ENCODE data around the gene OPTN. TPM values are rescaled to one million over a fixed set of nuclear protein-coding genes. Genes with fewer than 3 reads are reported as not detected.

Gene OPTN
- total and polyA plus RNA-seq, 12 donors: 63.2 to 148 (median 92.5) TPM

DNA sequence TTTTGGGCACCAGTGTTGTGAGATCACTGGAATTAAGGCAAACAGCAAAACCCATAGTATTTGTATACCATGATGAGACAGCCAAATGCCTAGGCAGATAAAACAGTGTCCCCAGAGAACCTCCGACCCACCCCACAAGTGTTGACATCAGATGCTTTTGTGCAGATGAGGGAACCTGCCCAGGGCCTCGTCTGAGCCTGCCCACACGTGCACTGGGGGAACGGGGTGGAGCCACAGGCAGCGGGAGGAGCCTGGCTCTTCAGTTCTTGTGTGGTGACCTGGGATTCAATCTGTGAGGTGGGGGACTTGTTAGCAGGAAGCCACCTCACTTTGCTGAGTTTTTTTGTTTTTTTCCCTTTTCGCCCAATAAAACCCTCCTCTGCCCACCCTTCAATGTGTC lies 33.4 kb upstream of the OPTN start:
- Histone ChIP-seq H3K27ac (no peak overlapping the region), H3K4me3 (no peak overlapping the region), H3K4me1 (replicated peaks in 1 of 2) (no peaks in the 10 kb centered on the region), H3K36me3 (replicated peaks in 1 of 2) (no peaks in the 10 kb centered on the region), H3K27me3 (no peaks in the 10 kb centered on the region), H3K9me3 (replicated peaks in 1 of 3) (no peaks in the 10 kb centered on the region)
- no peak for DNase-seq
- intact Hi-C loops (cut with DNase I): no loop called here
- TF ChIP-seq POLR2A (IDR thresholded peaks at IDR 0.05): no peak
- TF ChIP-seq, protein P1, sequence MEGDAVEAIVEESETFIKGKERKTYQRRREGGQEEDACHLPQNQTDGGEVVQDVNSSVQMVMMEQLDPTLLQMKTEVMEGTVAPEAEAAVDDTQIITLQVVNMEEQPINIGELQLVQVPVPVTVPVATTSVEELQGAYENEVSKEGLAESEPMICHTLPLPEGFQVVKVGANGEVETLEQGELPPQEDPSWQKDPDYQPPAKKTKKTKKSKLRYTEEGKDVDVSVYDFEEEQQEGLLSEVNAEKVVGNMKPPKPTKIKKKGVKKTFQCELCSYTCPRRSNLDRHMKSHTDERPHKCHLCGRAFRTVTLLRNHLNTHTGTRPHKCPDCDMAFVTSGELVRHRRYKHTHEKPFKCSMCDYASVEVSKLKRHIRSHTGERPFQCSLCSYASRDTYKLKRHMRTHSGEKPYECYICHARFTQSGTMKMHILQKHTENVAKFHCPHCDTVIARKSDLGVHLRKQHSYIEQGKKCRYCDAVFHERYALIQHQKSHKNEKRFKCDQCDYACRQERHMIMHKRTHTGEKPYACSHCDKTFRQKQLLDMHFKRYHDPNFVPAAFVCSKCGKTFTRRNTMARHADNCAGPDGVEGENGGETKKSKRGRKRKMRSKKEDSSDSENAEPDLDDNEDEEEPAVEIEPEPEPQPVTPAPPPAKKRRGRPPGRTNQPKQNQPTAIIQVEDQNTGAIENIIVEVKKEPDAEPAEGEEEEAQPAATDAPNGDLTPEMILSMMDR (IDR thresholded peaks at IDR 0.05): no peak
- WGBS, 4 donors: 53 to 78% (median 71%) methylated on average over 6 of the region's 6 CpGs

DNA sequence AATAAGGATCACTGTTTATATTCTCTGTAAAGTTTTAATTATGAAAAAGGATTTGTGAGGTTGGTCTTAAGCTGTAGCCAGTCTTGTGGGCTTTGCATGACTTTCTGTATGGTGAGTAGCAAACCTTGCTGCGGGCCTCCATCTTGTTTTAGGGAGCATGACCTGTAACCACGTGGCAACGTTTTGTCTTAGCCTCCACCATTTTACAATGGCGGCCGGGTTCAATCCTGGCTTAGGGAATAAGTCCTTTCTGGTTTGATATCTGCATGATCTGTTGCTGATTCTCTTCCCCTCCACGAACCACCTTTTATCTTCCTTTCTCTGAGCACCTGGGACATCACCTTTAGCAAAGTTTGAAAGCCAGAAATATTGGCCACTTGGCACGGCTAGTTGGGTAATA lies 32.5 kb upstream of the OPTN start:
- Histone ChIP-seq H3K27me3 (no peaks in the 10 kb centered on the region), H3K27ac (no peak overlapping the region), H3K4me1 (replicated peaks in 1 of 2) (no peaks in the 10 kb centered on the region), H3K4me3 (no peak overlapping the region), H3K9me3 (replicated peaks in 1 of 3) (no peaks in the 10 kb centered on the region), H3K36me3 (replicated peaks in 1 of 2) (no peaks in the 10 kb centered on the region)
- TF ChIP-seq POLR2A (IDR thresholded peaks at IDR 0.05): no peak
- TF ChIP-seq, protein P1 (IDR thresholded peaks at IDR 0.05): no peak
- intact Hi-C loops (cut with DNase I): no loop called here
- WGBS, 4 donors: 76 to 92% (median 81%) methylated on average over 7 of the region's 7 CpGs
- DNase-seq: no peak

DNA sequence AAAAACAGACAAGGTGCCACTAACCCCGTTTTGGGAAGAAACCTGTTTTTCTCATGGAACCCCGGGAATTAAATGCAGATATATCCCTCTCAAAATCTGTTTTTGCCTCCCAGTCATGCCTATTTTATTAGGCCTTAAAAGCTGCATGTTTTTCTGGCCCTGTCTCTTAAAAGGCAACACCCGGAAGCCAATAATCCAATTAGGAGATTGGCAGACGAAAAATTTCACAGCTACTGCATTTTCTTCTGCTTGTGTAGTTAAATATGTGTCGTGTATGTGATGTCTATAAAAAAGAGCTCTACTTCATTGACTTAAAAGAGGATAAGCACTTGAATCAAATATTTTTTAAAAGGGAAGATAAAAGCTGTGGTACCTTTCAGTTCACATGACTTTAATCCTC lies 31.9 kb upstream of the OPTN start:
- no peaks in the 10 kb centered on the region for H3K9me3 ChIP-seq (replicated peaks in 1 of 3)
- 56 to 76% (median 66%) methylated on average over 5 of the region's 5 CpGs for WGBS, 4 donors
- no peak overlapping the region for H3K4me3 ChIP-seq
- H3K27ac ChIP-seq: no peak overlapping the region
- no peaks in the 10 kb centered on the region for H3K36me3 ChIP-seq (replicated peaks in 1 of 2)
- TF ChIP-seq POLR2A (IDR thresholded peaks at IDR 0.05): no peak
- TF ChIP-seq, protein P1 (IDR thresholded peaks at IDR 0.05): no peak
- no peaks in the 10 kb centered on the region for H3K27me3 ChIP-seq
- H3K4me1 ChIP-seq (replicated peaks in 1 of 2): no peaks in the 10 kb centered on the region
- no peak for DNase-seq
- intact Hi-C loops (cut with DNase I): no loop called here

DNA sequence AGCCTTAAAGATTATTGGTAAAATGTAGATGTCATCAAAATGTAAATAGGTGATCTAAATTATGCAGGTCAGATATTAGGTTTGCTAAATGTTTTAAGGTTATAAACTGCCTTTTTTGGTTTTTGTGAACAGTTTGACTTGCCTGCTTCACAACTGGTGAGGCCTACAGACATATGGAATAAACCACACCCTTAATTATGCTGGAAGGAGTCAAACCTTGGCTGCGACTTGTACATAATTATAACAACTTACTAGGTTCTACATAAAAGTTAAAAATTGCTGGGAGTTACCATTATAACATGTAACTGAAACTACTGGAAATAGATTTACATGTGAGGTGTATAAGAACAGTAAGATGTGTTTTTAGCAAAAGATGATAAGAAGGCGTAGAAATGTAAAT lies 31.5 kb upstream of the OPTN start:
- H3K27ac ChIP-seq: no peak overlapping the region
- WGBS, 4 donors: 87 to 98% (median 95%) methylated on average over 2 of the region's 2 CpGs
- no peaks in the 10 kb centered on the region for H3K36me3 ChIP-seq (replicated peaks in 1 of 2)
- H3K4me3 ChIP-seq: no peak overlapping the region
- intact Hi-C loops (cut with DNase I): no loop called here
- DNase-seq: no peak
- TF ChIP-seq POLR2A (IDR thresholded peaks at IDR 0.05): no peak
- TF ChIP-seq, protein P1 (IDR thresholded peaks at IDR 0.05): no peak
- H3K9me3 ChIP-seq (replicated peaks in 1 of 3): no peaks in the 10 kb centered on the region
- H3K4me1 ChIP-seq (replicated peaks in 1 of 2): no peaks in the 10 kb centered on the region
- H3K27me3 ChIP-seq: no peaks in the 10 kb centered on the region
